Sigmoid colon (tissue), 4 donors: ENCODE results near the gene BLCAP.

Experiments
- CTCF ChIP-seq, 4 experiments: fragments of 450-650 bp in 3 of 4; fragments of 200-600 bp in 1 of 4; IDR thresholded peaks; one replicate each; pipeline ENCODE4 v1.5.1; 2016 to 2019; ENCODE audit warnings: antibody characterized with exemption in 4 of 4, mild to moderate bottlenecking in 3 of 4, moderate library complexity in 2 of 4
- EP300 ChIP-seq, 4 donors: sonication (generic); formaldehyde crosslinking; IDR thresholded peaks; one replicate each; pipeline ENCODE4 v1.6.1; 2017; ENCODE audit warnings: antibody characterized with exemption in 4 of 4
- POLR2A ChIP-seq, 2 donors: fragments of 450-650 bp; IDR thresholded peaks; one replicate each; pipeline ENCODE4 v1.6.1; 2016; ENCODE audit warnings: antibody characterized with exemption in 2 of 2, mild to moderate bottlenecking in 2 of 2, moderate library complexity in 2 of 2
- POLR2AphosphoS5 ChIP-seq, 4 donors: sonication (generic); formaldehyde crosslinking; IDR thresholded peaks; one replicate each; pipeline ENCODE4 v1.6.1; 2017; ENCODE audit warnings: antibody characterized with exemption in 4 of 4

GRCh38 chr20:37539424-37539823, 11.7 kb upstream of the BLCAP start:
- TF ChIP-seq POLR2A (IDR thresholded peaks at IDR 0.05) = no peak
- no peak for TF ChIP-seq CTCF (IDR thresholded peaks at IDR 0.05)
- TF ChIP-seq EP300 (IDR thresholded peaks at IDR 0.05) = no peak
- no peak for TF ChIP-seq POLR2AphosphoS5 (IDR thresholded peaks at IDR 0.05)
